Natural killer cell (primary cell): Measurements from ENCODE around the gene GLE1. TPM values are rescaled to one million over a fixed set of nuclear protein-coding genes. Genes with fewer than 3 reads are reported as not detected.

ENCODE experiments used
- ATAC-seq, 3 donors: fragments of 150-1000 bp in 2 of 3; fragments of 200-7000 bp in 1 of 3; cut with Tn5 transposase; 1 replicate in 1 of 3; 2 replicates in 2 of 3; pipeline ENCODE4 v1.10.0; 2021; ENCODE audit warnings: mild to moderate bottlenecking in 2 of 3, moderate library complexity in 2 of 3
- DNase-seq, 2 donors: peaks; one replicate each; pipeline versions ENCODE4 v3.0.0 to v3.0.0-alpha.2; 2013 to 2021; ENCODE audit warnings: mixed read lengths in 1 of 2
- H3K27ac ChIP-seq: one replicate; pipeline ENCODE4 v1.5.1; 2013; ENCODE audit warnings: mild to moderate bottlenecking, low read length
- H3K27me3 ChIP-seq: one replicate; pipeline ENCODE4 v1.6.1; 2013; ENCODE audit warnings: low read length; ENCODE audit not compliant: control insufficient read depth, insufficient read depth
- H3K36me3 ChIP-seq: one replicate; pipeline ENCODE4 v1.6.1; 2013; ENCODE audit warnings: low read length; ENCODE audit not compliant: control insufficient read depth, insufficient read depth
- H3K4me1 ChIP-seq: one replicate; pipeline ENCODE4 v1.6.1; 2013; ENCODE audit warnings: low read length; ENCODE audit not compliant: control insufficient read depth, insufficient read depth
- H3K4me3 ChIP-seq: one replicate; pipeline ENCODE4 v1.5.1; 2013; ENCODE audit warnings: low read length
- H3K9me3 ChIP-seq: one replicate; pipeline ENCODE4 v1.6.1; 2013; ENCODE audit warnings: low read length; ENCODE audit not compliant: control insufficient read depth, insufficient read depth
- H3K27ac Mint-ChIP-seq, 2 donors: one replicate each; pipeline ENCODE4 v1.8.0; 2022; ENCODE audit warnings: mild to moderate bottlenecking in 2 of 2, mixed read lengths in 2 of 2, moderate library complexity in 1 of 2
- H3K27me3 Mint-ChIP-seq, 2 donors: one replicate each; pipeline ENCODE4 v1.8.0; 2022; ENCODE audit warnings: low read depth in 2 of 2, mixed read lengths in 2 of 2
- H3K36me3 Mint-ChIP-seq: one replicate; pipeline ENCODE4 v1.8.0; 2022; ENCODE audit warnings: mixed read lengths
- H3K4me1 Mint-ChIP-seq, 2 donors: one replicate each; pipeline ENCODE4 v1.8.0; 2022; ENCODE audit warnings: mixed read lengths in 2 of 2
- H3K4me3 Mint-ChIP-seq: one replicate; pipeline ENCODE4 v1.8.0; 2022; ENCODE audit warnings: mild to moderate bottlenecking, moderate library complexity, mixed read lengths
- H3K9me3 Mint-ChIP-seq, 2 donors: one replicate each; pipeline ENCODE4 v1.8.0; 2022; ENCODE audit warnings: mixed read lengths in 2 of 2
- WGBS: methylation state at CpG from one replicate; pipeline ENCODE4 v1.1.7; 2013; ENCODE audit warnings: missing lambda C conversion rate; ENCODE audit not compliant: insufficient coverage; 5-methylcytosine and 5-hydroxymethylcytosine counted together
- intact Hi-C: fragments of 100-400 bp; cut with micrococcal nuclease; formaldehyde crosslinking; loops from one replicate; pipeline ENCODE4 v1.14.2; 2022
- total RNA-seq, 4 donors: library from RNA; stranded (reverse); fragments of 120-200 nt in 1 of 4; gene quantifications; one replicate each; pipeline versions ENCODE4 v1.2.3 to v1.2.4, GENCODE V29; 2013 to 2022
- TF ChIP-seq, protein P1 (sequence below): fragments of 200-600 bp; IDR thresholded peaks from one replicate; pipeline ENCODE4 v1.8.0; 2022; ENCODE audit warnings: antibody characterized with exemption

Gene GLE1
- total RNA-seq, 3 donors from 2014 or later (not counting 1 experiment from before 2014, with no cell fraction given), result 21.2 to 33.3 (median 23.3) TPM

DNA sequence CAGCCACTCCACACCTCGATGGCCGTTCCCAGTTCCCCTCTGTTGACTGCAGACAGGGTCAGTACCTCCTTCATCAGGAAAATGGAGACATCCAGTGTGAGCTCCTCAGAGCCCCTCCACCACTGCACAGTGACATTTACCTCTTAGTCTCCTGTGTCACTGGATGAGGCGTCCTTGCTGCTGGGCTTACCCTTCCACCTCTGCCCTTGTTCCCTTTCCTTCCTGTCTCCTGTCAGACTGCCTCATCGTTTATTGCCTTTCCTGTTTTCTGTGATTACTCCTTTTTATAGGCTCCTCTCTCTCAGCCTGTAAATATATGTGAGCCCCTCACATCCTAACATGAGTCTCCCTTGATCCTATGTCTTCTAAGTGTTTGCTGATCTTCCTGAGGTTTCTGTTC, 24.7 kb downstream of the GLE1 start:
- no peak overlapping the region for H3K4me3 Mint-ChIP-seq
- H3K4me3 ChIP-seq, result no peak overlapping the region
- H3K36me3 ChIP-seq, result peaks cover 69% of the 10 kb centered on the region
- H3K27ac ChIP-seq, result no peak overlapping the region
- no peaks in the 10 kb centered on the region for H3K4me1 Mint-ChIP-seq
- H3K4me1 ChIP-seq, result no peaks in the 10 kb centered on the region
- WGBS, result 85% methylated on average over 4 of the region's 4 CpGs
- H3K9me3 Mint-ChIP-seq, result no peaks in the 10 kb centered on the region
- no peaks in the 10 kb centered on the region for H3K36me3 Mint-ChIP-seq
- DNase-seq (no peak), ATAC-seq (no peak)
- no peaks in the 10 kb centered on the region for H3K27me3 ChIP-seq
- intact Hi-C loops, result no loop called here
- H3K27ac Mint-ChIP-seq, result no peak overlapping the region
- no peaks in the 10 kb centered on the region for H3K9me3 ChIP-seq
- H3K27me3 Mint-ChIP-seq, result no peaks in the 10 kb centered on the region
- TF ChIP-seq, protein P1, sequence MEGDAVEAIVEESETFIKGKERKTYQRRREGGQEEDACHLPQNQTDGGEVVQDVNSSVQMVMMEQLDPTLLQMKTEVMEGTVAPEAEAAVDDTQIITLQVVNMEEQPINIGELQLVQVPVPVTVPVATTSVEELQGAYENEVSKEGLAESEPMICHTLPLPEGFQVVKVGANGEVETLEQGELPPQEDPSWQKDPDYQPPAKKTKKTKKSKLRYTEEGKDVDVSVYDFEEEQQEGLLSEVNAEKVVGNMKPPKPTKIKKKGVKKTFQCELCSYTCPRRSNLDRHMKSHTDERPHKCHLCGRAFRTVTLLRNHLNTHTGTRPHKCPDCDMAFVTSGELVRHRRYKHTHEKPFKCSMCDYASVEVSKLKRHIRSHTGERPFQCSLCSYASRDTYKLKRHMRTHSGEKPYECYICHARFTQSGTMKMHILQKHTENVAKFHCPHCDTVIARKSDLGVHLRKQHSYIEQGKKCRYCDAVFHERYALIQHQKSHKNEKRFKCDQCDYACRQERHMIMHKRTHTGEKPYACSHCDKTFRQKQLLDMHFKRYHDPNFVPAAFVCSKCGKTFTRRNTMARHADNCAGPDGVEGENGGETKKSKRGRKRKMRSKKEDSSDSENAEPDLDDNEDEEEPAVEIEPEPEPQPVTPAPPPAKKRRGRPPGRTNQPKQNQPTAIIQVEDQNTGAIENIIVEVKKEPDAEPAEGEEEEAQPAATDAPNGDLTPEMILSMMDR, result no peak

DNA sequence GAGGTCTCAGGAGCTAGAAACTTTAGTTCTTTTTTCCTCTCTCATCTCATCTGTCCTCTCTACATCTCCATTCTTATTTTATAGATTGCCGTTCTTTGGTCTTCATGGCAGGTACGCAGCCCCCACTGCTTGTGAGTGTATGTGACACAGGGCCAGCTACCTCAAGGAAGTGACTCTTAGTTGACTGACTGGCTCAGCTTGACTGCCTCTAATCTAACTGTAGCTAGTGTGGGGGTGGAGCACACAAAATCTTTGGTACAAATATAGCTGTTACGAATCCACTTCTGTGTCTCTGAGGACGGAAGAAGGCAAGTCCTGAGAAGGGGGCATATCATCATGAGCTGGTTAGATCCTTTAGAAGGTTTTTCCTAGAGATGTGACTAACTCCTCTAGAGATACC, 28.1 kb downstream of the GLE1 start:
- ATAC-seq (no peak), DNase-seq (no peak)
- Histone ChIP-seq H3K36me3 (peaks cover 59% of the 10 kb centered on the region), H3K9me3 (no peaks in the 10 kb centered on the region), H3K4me3 (no peak overlapping the region), H3K27ac (no peak overlapping the region), H3K4me1 (no peaks in the 10 kb centered on the region), H3K27me3 (no peaks in the 10 kb centered on the region)
- TF ChIP-seq, protein P1, result no peak
- peaks cover 8% of the 10 kb centered on the region for H3K36me3 Mint-ChIP-seq
- H3K9me3 Mint-ChIP-seq, result no peaks in the 10 kb centered on the region
- H3K4me1 Mint-ChIP-seq, result no peaks in the 10 kb centered on the region
- H3K4me3 Mint-ChIP-seq, result no peak overlapping the region
- intact Hi-C loops, result no loop called here
- WGBS, result 97% methylated on average over 4 of the region's 4 CpGs
- peak overlapping the region in 1 of 2 donors; percentile 53 for H3K27ac Mint-ChIP-seq
- no peaks in the 10 kb centered on the region for H3K27me3 Mint-ChIP-seq

DNA sequence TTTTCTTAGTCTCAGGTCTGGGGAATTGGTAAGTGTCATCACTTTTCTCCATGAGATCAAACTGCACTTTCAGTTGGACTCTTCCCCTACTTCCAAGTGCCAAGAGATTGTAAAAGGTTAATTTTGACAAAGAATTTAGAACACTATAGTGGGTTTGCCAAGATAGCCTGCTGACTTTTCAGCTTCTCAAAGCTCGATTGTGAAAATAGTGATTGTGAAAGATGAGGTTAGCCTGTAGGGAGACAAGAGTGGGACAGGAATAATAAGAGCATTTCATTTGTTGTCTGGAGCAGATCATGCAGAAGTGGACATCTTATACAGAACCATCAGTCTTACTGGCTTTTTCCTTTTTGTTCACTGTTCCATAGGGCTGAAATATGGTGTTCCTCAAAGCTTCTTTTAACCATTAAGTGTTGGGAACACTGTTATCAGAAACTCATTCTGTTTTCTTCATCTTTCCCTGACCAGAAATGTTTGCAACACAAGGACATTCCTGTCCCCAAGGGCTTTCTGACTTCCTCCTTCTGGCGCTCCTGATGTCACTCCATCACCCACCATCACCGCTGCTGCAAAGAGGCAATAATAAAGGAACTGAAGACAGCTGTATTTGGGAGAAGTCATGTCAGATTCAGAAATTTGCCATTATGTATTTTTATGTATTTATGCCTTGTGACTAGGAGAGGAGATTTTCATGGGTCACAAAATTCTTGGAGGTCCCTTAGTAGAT, 36.3 kb downstream of the GLE1 start:
- Histone ChIP-seq H3K27me3 (no peaks in the 10 kb centered on the region), H3K4me1 (peaks cover 5% of the 10 kb centered on the region), H3K9me3 (no peaks in the 10 kb centered on the region), H3K36me3 (peaks cover 63% of the 10 kb centered on the region), H3K4me3 (no peak overlapping the region), H3K27ac (no peak overlapping the region)
- peaks cover 25% of the 10 kb centered on the region for H3K36me3 Mint-ChIP-seq
- H3K27me3 Mint-ChIP-seq, result no peaks in the 10 kb centered on the region
- DNase-seq (no peak), ATAC-seq (no peak)
- H3K9me3 Mint-ChIP-seq, result no peaks in the 10 kb centered on the region
- intact Hi-C loops, result no loop called here
- peak overlapping the region in 1 of 2 donors; percentile 24 for H3K27ac Mint-ChIP-seq
- TF ChIP-seq, protein P1, result no peak
- no peak overlapping the region for H3K4me3 Mint-ChIP-seq
- WGBS, result 98% methylated on average over 3 of the region's 3 CpGs
- H3K4me1 Mint-ChIP-seq, result peaks cover 9% of the 10 kb centered on the region in 2 donors

DNA sequence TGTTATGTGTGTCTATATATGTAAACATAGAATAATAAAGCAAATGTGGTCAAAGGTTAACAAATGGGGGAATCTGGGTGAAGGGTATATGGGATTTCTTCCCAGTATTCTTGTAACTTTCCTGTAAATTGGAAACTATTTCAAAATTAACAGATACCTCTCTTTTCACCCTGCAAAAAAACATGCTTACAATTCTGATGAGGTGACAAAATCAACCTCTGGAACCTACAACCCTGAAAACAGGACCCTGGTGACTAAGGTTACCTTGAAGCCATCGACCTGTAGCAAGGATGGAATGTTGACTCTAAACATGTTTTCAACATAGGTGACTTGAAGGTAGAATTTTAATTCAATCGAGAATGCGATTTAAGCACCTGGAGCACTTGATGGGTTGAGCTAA, 42.0 kb downstream of the GLE1 start:
- Mint-ChIP-seq H3K36me3 (peaks cover 8% of the 10 kb centered on the region), H3K4me1 (peaks cover 20 to 24% of the 10 kb centered on the region in 2 donors), H3K27ac (no peak overlapping the region), H3K9me3 (no peaks in the 10 kb centered on the region), H3K4me3 (no peak overlapping the region), H3K27me3 (no peaks in the 10 kb centered on the region)
- H3K27ac ChIP-seq, result no peak overlapping the region
- whole genome bisulfite sequencing, result 89% methylated on average over 3 of the region's 3 CpGs
- H3K4me3 ChIP-seq, result no peak overlapping the region
- TF ChIP-seq, protein P1, result no peak
- H3K4me1 ChIP-seq, result peaks cover 17% of the 10 kb centered on the region
- ATAC-seq (no peak), DNase-seq (no peak)
- intact Hi-C loops, result no loop called here
- no peaks in the 10 kb centered on the region for H3K27me3 ChIP-seq
- H3K9me3 ChIP-seq, result no peaks in the 10 kb centered on the region
- H3K36me3 ChIP-seq, result peaks cover 14% of the 10 kb centered on the region
